HAP-1 (cell line): Measurements from ENCODE around the gene SEC23A.
"Not testable (repeated sequence)": the region's sequence is repeated elsewhere in the genome, so short reads cannot be mapped to it uniquely, and the experiment has no call there.

Source experiments
- DNase-seq, 2 experiments: peaks; one replicate each; pipeline ENCODE4 v3.0.0-alpha.2; 2016 to 2020; ENCODE audit warnings: low spot score in 2 of 2
- H3K27me3 ChIP-seq: fragments of 250-450 bp; sonication (Bioruptor Pico); 2 replicates; pipeline ENCODE4 v1.5.1; 2020; ENCODE audit warnings: low read depth, mild to moderate bottlenecking, moderate library complexity
- H3K36me3 ChIP-seq: fragments of 250-450 bp; sonication (Bioruptor Pico); replicated peaks from 2 replicates; pipeline ENCODE4 v1.5.1; 2020; ENCODE audit warnings: mild to moderate bottlenecking
- H3K4me1 ChIP-seq: fragments of 250-450 bp; sonication (Bioruptor Pico); 2 replicates; pipeline ENCODE4 v1.5.1; 2020; ENCODE audit warnings: mild to moderate bottlenecking
- H3K4me3 ChIP-seq: fragments of 250-450 bp; sonication (Bioruptor Pico); 2 replicates; pipeline ENCODE4 v1.5.1; 2020; ENCODE audit warnings: mild to moderate bottlenecking, moderate library complexity
- H3K9me3 ChIP-seq: fragments of 250-450 bp; sonication (Bioruptor Pico); 2 replicates; pipeline ENCODE4 v1.5.1; 2020; ENCODE audit warnings: mild to moderate bottlenecking, moderate library complexity
- in situ Hi-C: fragments of 300-500 bp; cut with MboI; formaldehyde crosslinking; loops from 3 replicates; pipeline ENCODE4 v1.14.3; 2020; ENCODE audit warnings: low sequenced_read_pairs, inconsistent platforms, mixed read lengths

Gene SEC23A

DNA sequence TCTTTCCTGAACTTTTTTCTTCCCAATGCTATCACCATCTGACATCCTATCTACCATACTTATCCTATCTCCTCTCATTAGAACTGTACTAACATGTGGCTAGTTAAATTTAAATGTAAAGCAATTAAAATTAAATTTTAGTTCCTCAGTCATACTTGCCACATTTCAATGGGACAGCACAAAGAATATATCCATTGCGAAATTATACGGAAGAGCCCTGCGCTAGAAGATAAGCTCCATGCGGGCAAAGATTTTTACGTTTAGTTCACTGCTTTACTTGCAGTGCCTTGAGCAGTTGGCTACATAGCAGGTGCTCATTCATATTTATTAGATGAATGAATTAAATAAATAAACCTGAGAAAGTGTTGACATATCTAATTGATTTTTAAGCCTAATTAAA, 33.1 kb downstream of the SEC23A start:
- no peak for DNase-seq
- Histone ChIP-seq H3K4me3 (no peak overlapping the region), H3K36me3 (peaks cover 44% of the 10 kb centered on the region), H3K9me3 (no peaks in the 10 kb centered on the region), H3K27me3 (no peaks in the 10 kb centered on the region), H3K4me1 (no peaks in the 10 kb centered on the region)
- in situ Hi-C loops: no loop called here

DNA sequence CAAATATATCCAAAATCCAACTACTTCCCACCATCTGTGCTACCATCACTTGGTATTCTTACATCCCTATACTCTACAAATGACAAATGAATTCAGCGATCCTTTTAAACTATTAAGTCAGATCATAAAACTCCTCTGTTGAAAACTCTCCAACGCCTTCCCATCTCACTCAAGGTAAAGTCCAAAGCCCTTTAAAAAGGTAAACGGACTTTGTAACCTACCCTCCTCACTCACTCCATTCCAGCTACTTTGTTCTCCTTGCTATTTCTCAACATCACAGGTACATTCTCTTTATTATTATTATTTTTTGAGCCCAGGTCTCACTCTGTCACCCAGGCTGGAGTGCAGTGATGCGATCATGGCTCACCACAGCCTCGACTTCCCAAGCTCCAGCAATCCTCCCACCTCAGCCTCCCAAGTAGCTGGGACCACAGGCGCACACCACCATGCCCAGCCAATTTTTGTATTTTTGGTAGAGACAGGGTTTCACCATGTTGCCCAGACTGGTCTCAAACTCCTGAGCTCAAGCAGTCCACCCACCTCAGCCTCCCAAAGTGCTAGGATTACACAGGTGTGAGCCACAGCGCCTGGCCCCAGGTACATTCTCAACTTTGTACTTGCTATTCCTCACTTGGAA, 33.7 kb downstream of the SEC23A start:
- peaks cover 45% of the 10 kb centered on the region for H3K36me3 ChIP-seq

DNA sequence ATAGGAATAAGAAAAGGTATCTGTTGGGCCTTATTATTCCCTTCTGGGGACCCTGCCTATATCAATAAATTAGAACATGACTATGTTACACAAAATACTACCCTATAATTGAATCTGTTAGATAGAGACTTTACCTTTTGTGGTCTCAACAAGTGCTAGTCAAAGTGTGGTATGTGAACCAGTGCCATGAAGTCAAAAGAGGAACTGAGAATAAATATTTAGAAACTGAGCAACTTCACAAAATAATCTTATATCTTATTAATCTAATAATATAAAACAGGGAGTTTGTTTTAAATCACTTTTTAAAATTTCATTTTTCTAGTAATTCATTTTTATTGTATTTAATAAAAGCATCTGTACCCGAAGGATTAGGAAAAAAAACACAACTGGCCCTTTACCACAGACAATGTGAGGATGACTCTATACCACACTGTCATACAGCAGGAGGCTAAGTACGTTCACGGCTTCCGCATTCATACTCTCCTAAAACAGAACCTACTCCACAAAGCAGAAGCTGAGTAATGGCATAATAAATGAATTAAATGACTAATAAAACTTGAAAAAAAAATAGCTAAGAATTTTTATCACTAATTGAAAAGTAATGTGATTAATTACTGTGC, 42.1 kb downstream of the SEC23A start:
- no peaks in the 10 kb centered on the region for H3K4me1 ChIP-seq
- peaks cover 14% of the 10 kb centered on the region for H3K9me3 ChIP-seq
- H3K4me3 ChIP-seq: no peak overlapping the region
- in situ Hi-C loops: no loop called here
- peaks cover 77% of the 10 kb centered on the region for H3K36me3 ChIP-seq
- DNase-seq: no peak
- no peaks in the 10 kb centered on the region for H3K27me3 ChIP-seq

More for the DNA sequence above, 33.7 kb downstream of the SEC23A start:
- H3K9me3 ChIP-seq, in situ Hi-C loops, DNase-seq, H3K4me1 ChIP-seq, H3K27me3 ChIP-seq, H3K4me3 ChIP-seq: not testable (repeated sequence)

DNA sequence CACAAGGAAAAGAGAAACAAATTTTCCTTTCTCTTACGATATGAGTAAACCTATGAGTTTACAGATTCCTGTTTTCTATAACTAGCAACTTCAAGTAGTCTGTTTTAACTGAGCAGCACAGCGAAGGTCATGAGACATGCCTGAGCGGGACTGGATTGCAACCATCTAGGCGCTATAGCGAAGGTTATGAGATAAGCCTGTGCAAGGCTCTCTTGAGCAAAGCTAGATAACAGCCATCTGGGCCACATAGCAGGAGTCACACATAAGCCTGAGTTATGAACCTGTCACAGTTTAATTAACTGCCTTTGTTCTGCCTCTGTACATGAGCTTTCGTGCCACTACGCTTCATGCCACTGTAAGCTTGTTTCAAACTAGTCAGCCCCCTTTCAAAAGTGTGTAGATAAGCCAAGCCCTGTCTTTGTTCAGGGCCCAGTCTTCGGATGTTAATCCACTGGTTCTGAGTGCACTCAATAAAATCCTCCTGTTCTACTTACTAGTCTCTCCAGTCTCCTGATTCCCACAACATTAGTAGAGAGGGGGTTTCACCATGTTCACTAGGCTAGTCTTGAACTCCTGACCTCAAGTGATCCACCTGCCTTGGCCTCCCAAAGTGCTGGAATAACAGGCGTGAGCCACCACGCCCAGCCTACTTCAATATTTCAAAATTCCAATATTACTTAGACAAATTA, 47.1 kb downstream of the SEC23A start:
- H3K36me3 ChIP-seq: peaks cover 67% of the 10 kb centered on the region
- peaks cover 18% of the 10 kb centered on the region for H3K9me3 ChIP-seq
- no peaks in the 10 kb centered on the region for H3K4me1 ChIP-seq
- no peak overlapping the region for H3K4me3 ChIP-seq
- in situ Hi-C loops: no loop called here
- no peaks in the 10 kb centered on the region for H3K27me3 ChIP-seq
- DNase-seq: no peak

DNA sequence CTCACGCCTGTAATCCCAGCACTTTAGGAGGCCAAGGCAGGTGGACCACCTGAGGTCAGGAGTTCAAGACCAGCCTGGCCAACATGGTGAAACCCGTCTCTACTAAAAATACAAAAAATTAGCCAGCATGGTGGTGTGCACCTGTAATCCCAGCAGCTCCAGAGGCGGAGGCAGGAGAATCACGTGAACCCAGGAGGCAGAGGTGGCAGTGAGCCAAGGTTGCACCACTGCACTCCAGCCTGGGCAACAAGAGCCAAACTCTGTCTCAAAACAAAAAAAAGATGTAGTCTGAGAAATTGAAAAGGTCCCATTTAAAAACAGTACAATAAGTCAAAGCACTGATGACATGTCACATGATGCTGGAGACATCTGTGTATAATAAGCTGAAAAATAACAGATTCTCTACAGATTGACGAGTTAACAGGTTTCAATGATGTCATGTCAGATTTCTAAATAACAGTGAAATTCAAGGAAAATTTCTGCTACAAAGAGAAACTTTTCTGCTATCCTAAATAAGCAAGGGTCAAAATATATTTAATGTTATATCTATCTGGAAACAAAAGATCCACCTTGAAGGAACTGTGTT, 50.1 kb downstream of the SEC23A start:
- H3K4me3 ChIP-seq, H3K4me1 ChIP-seq, H3K27me3 ChIP-seq, in situ Hi-C loops, DNase-seq: not testable (repeated sequence)
- H3K9me3 ChIP-seq: peaks cover 18% of the 10 kb centered on the region
- peaks cover 62% of the 10 kb centered on the region for H3K36me3 ChIP-seq

DNA sequence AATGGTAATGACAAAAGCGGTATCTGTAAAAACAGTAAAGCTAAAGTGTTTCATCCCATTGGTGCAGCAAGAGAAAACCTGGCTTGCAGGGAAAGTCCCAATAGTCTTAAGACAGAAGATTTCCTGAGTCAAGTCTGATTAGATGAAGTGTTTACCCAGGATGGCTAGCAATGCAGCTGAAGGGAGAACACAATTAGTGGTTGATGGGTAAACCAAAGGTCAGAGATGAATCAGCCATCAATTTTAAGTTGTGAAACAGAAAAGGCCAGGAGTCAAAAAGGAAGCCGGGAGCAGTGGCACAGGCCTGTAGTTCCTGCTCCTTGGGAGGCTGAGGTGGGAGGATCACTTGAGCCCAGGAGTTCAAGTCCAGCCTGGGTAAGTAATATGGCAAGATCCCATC, 52.6 kb downstream of the SEC23A start:
- Histone ChIP-seq H3K9me3 (no peaks in the 10 kb centered on the region), H3K36me3 (peaks cover 56% of the 10 kb centered on the region)

DNA sequence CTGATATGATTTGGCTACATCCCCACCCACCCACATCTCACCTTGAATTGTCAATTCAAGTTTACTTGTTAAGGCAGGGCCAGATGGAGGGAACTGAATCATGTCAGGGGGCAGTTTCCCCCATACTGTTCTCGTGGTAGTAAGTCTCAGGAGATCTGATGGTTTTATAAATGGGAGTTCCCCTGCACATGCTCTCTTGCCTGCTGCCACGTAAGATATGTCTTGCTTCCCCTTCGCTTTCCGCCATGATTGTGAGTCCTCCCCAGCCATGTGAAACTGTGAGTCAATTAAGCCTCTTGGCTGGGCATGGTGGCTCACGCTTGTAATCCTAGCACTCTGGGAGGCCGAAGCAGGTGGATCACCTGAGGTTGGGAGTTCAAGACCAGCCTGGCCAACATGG, 57.1 kb downstream of the SEC23A start:
- Histone ChIP-seq H3K4me1 (peaks cover 10% of the 10 kb centered on the region), H3K36me3 (peaks cover 57% of the 10 kb centered on the region)
- H3K4me3 ChIP-seq, in situ Hi-C loops, H3K27me3 ChIP-seq, H3K9me3 ChIP-seq, DNase-seq: not testable (repeated sequence)

More for the DNA sequence above, 52.6 kb downstream of the SEC23A start:
- no peaks in the 10 kb centered on the region for H3K27me3 ChIP-seq
- DNase-seq: no peak
- H3K4me1 ChIP-seq: no peaks in the 10 kb centered on the region
- in situ Hi-C loops: no loop called here
- no peak overlapping the region for H3K4me3 ChIP-seq

DNA sequence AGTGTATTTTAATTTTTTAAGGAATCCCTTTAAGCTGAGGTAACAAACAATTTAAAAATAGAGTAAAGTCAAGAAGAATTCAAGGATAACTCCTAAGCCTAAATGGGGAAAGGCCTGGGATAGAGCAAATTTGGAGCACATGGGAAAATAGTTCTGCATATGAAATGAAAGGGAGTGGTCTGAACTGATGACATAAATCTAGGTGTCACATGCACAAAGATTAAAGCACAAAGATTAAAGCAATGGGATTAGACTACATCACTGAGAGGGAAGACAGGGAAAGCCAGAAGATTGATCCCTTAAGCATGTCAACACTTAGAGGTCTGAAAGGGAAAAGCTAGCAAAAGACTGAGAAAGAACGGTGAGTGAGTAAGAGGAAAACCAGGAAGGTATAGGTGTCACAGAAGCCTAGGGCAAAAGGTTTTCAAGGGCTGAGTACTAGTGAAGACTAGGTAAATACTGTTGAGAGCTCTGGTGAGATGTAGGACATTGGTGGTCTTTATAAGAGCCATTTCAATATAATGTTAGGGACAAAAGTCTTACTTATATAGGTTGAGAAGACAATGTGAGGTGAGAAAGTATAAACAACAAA, 59.6 kb downstream of the SEC23A start:
- H3K36me3 ChIP-seq: peaks cover 63% of the 10 kb centered on the region
- H3K4me3 ChIP-seq: no peak overlapping the region
- H3K9me3 ChIP-seq: no peaks in the 10 kb centered on the region
- peak in 1 of 2 experiments; percentile 51 for DNase-seq
- no peaks in the 10 kb centered on the region for H3K27me3 ChIP-seq
- in situ Hi-C loops: no loop called here
- peaks cover 10% of the 10 kb centered on the region for H3K4me1 ChIP-seq

DNA sequence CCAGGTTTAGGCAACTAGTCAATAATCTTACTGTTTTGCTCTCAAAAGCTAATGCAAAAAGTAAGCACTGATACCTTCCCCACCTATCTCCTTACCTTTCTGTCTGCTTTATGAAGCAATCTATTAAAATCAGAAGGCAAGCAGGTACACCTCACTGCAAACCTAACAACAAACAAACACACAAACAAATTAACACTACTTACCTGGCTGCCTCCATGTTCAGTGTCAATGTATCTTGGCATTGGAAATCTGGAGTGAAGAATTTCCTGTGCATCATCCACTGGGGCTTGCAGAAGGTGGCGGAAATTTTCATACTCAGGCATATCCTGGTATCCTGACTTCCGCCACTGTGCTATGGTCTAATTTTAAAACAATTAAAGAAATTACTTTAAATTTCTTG, 62.5 kb downstream of the SEC23A start:
- Histone ChIP-seq H3K27me3 (no peaks in the 10 kb centered on the region), H3K36me3 (peaks cover 59% of the 10 kb centered on the region), H3K9me3 (no peaks in the 10 kb centered on the region), H3K4me1 (peaks cover 10% of the 10 kb centered on the region), H3K4me3 (no peak overlapping the region)
- DNase-seq: no peak
- in situ Hi-C loops: no loop called here

DNA sequence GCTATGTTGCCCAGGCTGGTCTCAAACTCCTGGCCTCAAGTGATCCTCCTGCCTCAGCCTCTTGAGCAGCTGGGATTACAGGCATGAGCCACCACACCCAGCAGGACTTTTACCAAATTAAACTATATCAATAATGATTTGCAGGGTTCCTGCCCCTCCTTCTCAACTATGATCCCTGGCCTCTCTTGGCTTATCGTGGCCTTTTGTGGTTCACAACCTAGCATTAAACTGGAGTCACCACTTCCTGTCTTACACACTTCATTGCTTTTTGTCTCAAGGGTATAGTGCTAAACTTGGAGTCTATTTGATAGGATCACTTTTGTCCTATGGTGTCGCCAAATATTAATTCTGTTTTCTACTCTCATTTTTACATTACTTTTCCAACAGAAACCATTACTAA, 64.5 kb downstream of the SEC23A start:
- H3K36me3 ChIP-seq: peaks cover 47% of the 10 kb centered on the region
- no peaks in the 10 kb centered on the region for H3K9me3 ChIP-seq
- H3K27me3 ChIP-seq: no peaks in the 10 kb centered on the region
- H3K4me1 ChIP-seq: peaks cover 14% of the 10 kb centered on the region
- in situ Hi-C loops: no loop called here
- no peak overlapping the region for H3K4me3 ChIP-seq
- no peak for DNase-seq

DNA sequence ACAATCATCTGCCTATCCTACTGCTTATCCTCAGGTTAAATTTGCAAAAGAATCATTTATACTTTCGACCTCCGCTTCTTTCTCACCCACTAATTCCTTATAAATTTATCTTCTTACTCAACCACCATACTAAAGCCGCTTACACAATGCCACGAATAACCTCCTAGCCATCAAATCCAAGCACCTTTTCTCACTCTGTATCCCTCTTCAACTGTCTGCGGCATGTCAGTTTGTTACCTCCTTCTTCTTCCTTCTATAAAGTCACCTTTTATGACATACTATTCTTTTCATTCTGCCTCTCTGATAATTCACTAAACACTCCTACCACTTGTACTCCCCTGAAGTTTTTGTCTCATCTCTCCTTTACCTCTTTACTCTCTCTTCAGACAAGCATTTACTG, 66.3 kb downstream of the SEC23A start:
- Histone ChIP-seq H3K4me3 (no peak overlapping the region), H3K4me1 (peaks cover 14% of the 10 kb centered on the region), H3K27me3 (no peaks in the 10 kb centered on the region), H3K36me3 (peaks cover 50% of the 10 kb centered on the region), H3K9me3 (no peaks in the 10 kb centered on the region)
- DNase-seq: no peak
- in situ Hi-C loops: no loop called here

DNA sequence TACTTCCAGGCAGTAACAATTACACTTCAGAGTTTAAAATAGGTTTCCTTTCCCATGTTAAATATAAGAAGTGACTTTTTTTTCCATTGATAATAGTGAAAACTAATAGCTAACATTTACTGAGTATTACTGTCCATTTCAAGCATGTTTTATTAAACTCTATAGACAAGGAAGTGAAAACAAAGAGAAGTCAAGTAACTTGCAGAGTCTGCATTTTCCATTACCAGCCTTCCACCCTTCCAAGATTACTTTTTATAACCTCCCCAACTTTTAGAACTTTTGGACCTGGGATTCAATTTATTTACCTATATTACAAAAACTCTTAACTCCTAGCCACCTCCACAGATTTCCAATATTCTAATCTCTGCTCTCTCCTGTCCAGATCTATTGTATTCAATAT, 67.7 kb downstream of the SEC23A start:
- Histone ChIP-seq H3K4me3 (no peak overlapping the region), H3K27me3 (no peaks in the 10 kb centered on the region), H3K4me1 (peaks cover 14% of the 10 kb centered on the region), H3K9me3 (no peaks in the 10 kb centered on the region), H3K36me3 (peaks cover 54% of the 10 kb centered on the region)
- in situ Hi-C loops: no loop called here
- no peak for DNase-seq

DNA sequence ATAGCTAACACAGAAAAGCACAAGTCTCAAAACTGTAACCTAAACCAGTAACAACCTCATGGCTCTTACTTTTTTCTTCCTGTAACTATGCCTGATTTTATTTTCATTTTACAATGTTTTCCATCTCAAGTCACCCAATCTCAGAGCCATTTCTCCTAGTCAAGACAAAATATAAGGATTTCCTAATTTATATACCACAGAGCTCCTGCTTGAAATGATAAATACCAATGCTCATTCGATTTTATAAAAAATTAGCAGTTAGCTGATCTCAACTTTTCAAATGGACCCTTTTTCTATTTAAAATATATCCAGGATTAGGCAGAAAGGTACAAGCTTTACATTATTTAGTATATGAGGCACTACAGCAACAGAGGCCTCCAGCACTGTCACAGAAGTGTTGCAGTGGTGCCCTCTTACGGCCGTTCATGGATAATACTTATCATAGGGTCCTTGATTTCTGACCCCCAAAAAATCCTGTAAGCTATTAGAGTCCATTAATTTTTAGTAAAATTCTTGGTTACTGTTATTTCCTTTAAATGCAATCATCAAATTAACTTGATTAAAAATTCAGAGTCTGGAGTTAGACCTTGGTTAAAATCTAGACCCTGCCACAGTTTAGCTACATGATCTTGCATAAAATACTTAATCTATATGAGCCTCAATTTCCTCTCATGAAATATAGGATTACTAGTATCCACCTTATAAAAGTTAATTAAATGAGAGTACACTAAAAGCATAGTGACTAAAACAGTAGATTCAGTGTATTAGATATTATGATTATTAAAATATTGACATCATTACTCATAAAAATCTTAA, 68.3 kb downstream of the SEC23A start:
- Histone ChIP-seq H3K4me1 (peaks cover 14% of the 10 kb centered on the region), H3K36me3 (peaks cover 58% of the 10 kb centered on the region), H3K9me3 (no peaks in the 10 kb centered on the region), H3K27me3 (no peaks in the 10 kb centered on the region), H3K4me3 (no peak overlapping the region)
- in situ Hi-C loops: no loop called here
- peak in 1 of 2 experiments; percentile 24 for DNase-seq
